Esophagus squamous epithelium (tissue), 5 donors: Measurements from ENCODE around the gene VWA8. TPM values are rescaled to one million over a fixed set of nuclear protein-coding genes. Genes with fewer than 3 reads are reported as not detected.
"Not testable (repeated sequence)": the region's sequence is repeated elsewhere in the genome, so short reads cannot be mapped to it uniquely, and the experiment has no call there.

Source experiments
- DNase-seq: peaks from one replicate; lab custom pipeline; 2025; lab: John Stamatoyannopoulos, UW
- H3K27ac ChIP-seq, 4 donors: fragments of 200-600 bp; sonication (generic); one replicate each; pipeline ENCODE4 v1.5.1; 2016 to 2019; ENCODE audit warnings: mild to moderate bottlenecking in 1 of 4
- H3K27me3 ChIP-seq, 4 donors: fragments of 200-600 bp; sonication (generic); 1 replicate in 3 of 4; 2 replicates in 1 of 4; pipeline versions ENCODE4 v1.5.1 to v1.6.0; 2017 to 2021; ENCODE audit warnings: antibody characterized with exemption in 1 of 4
- H3K36me3 ChIP-seq, 3 donors: fragments of 200-600 bp; sonication (generic); one replicate each; pipeline ENCODE4 v1.5.1; 2016 to 2019
- H3K4me1 ChIP-seq, 3 donors: fragments of 200-600 bp; sonication (generic); one replicate each; pipeline ENCODE4 v1.5.1; 2017 to 2019
- H3K4me3 ChIP-seq, 4 donors: fragments of 200-600 bp; sonication (generic); 1 replicate in 3 of 4; 2 replicates in 1 of 4; pipeline ENCODE4 v1.5.1; 2016 to 2019; ENCODE audit warnings: mild to moderate bottlenecking in 2 of 4, moderate library complexity in 1 of 4
- H3K9me3 ChIP-seq, 3 donors: fragments of 200-600 bp; sonication (generic); one replicate each; pipeline ENCODE4 v1.5.1; 2016 to 2019
- POLR2A ChIP-seq, 4 donors: fragments of 450-650 bp; IDR thresholded peaks; one replicate each; pipeline ENCODE4 v1.6.1; 2017; ENCODE audit warnings: antibody characterized with exemption in 4 of 4, mild to moderate bottlenecking in 4 of 4, moderate library complexity in 3 of 4
- WGBS, 2 donors: methylation state at CpG; one replicate each; pipeline ENCODE4 v1.1.5; 2018; 5-methylcytosine and 5-hydroxymethylcytosine counted together
- intact Hi-C: fragments of 100-400 bp; cut with DNase I; formaldehyde crosslinking; loops from one replicate; pipeline ENCODE4 v1.15.0; 2022
- total RNA-seq, 4 donors: library from RNA; depleted of rRNA; stranded (reverse); fragments of >200 nt; gene quantifications; one replicate each; pipeline ENCODE4 v1.1.0, GENCODE V29; 2016
- TF ChIP-seq, protein P1 (sequence below), 6 experiments: fragments of 450-650 bp in 4 of 6; fragments of 200-600 bp in 2 of 6; sonication (generic) in 2 of 6; IDR thresholded peaks; one replicate each; pipeline ENCODE4 v1.5.1; 2016 to 2019; ENCODE audit warnings: antibody characterized with exemption in 6 of 6, mild to moderate bottlenecking in 4 of 6, moderate library complexity in 4 of 6
- donor health status: DM: yes; HTN: yes; CAD: no.

The VWA8 gene
- total RNA-seq, 4 donors from 2014 or later, result 10.5 to 23.7 (median 17.3) TPM

DNA sequence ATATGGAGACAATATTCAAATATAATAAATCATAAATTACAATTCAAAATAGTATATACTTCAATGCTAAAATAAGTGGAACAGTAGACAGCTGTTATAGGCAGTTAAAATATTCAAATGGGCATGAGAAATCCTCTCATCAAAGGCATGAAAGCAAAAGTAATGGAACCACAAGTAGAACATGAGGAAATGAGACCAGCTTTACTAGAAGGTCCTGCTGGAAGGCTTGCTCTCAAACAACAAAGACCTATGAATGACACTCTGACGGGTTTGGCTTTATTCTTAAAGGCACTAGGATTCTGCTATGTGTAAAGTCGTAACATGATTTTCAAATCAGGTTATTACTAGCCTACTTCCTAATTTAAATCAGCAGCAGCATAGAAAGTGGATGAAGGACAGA is 148.1 kb downstream of the VWA8 start:
- peaks cover 0 to 8% (median 0%) of the 10 kb centered on the region in 3 donors for H3K4me1 ChIP-seq
- TF ChIP-seq, protein P1, sequence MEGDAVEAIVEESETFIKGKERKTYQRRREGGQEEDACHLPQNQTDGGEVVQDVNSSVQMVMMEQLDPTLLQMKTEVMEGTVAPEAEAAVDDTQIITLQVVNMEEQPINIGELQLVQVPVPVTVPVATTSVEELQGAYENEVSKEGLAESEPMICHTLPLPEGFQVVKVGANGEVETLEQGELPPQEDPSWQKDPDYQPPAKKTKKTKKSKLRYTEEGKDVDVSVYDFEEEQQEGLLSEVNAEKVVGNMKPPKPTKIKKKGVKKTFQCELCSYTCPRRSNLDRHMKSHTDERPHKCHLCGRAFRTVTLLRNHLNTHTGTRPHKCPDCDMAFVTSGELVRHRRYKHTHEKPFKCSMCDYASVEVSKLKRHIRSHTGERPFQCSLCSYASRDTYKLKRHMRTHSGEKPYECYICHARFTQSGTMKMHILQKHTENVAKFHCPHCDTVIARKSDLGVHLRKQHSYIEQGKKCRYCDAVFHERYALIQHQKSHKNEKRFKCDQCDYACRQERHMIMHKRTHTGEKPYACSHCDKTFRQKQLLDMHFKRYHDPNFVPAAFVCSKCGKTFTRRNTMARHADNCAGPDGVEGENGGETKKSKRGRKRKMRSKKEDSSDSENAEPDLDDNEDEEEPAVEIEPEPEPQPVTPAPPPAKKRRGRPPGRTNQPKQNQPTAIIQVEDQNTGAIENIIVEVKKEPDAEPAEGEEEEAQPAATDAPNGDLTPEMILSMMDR (IDR thresholded peaks at IDR 0.05), result no peak
- TF ChIP-seq POLR2A (IDR thresholded peaks at IDR 0.05), result no peak
- no peak for DNase-seq

DNA sequence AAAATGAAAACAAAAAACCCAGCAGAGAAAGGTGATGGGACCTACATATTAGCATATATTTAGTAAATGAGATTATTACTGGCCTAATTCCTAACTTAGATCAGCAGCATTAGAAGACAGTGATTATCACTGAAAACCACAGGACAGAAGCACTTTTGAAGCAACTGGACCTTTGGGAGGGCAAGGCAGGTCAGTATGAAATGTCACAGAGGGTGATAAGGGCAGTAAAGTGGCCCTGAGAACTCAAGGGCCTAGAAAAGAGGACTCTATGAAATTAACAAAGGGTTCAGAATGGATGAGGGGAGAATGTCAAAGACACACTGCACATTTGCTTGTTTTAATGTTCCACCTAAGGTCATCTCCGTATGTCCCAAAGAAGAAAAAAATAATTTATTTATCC is 148.7 kb downstream of the VWA8 start:
- no peak for TF ChIP-seq POLR2A (IDR thresholded peaks at IDR 0.05)
- TF ChIP-seq, protein P1 (IDR thresholded peaks at IDR 0.05), result no peak
- DNase-seq, result no peak
- Histone ChIP-seq H3K4me3 (no peak overlapping the region), H3K9me3 (no peaks in the 10 kb centered on the region), H3K4me1 (peaks cover 0 to 8% (median 0%) of the 10 kb centered on the region in 3 donors), H3K27ac (no peak overlapping the region), H3K36me3 (peaks cover 0 to 67% (median 0%) of the 10 kb centered on the region in 3 donors), H3K27me3 (no peaks in the 10 kb centered on the region)
- WGBS, 2 donors, result 100% methylated on average over 1 of the region's 1 CpG
- intact Hi-C loops, result no loop called here

More for the DNA sequence above, 148.1 kb downstream of the VWA8 start:
- Histone ChIP-seq H3K4me3 (no peak overlapping the region), H3K9me3 (no peaks in the 10 kb centered on the region), H3K27ac (no peak overlapping the region), H3K27me3 (no peaks in the 10 kb centered on the region), H3K36me3 (peaks cover 0 to 64% (median 0%) of the 10 kb centered on the region in 3 donors)
- WGBS, 2 donors, result 76 to 97% methylated on average over 2 of the region's 2 CpGs
- intact Hi-C loops, result no loop called here

DNA sequence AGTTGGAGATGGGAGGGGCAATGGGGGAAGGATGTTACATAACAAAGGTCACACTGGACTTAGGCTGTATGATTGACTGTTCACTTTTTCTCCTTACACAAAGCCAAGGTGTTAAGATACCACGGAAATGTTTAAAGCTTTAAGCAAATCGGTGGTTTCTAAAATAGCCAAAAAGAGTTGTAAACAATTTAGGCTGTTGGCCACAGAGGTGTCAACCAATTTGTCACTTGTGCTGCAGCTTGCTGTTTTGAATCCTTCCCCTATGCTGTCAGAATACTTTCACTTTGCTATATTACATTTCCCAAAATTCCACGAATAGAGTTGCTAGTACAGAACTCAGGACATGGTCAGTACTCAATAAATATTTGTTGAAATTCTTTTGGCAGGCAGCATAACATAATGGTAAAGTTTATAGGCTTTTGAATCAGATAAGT is 149.3 kb downstream of the VWA8 start:
- DNase-seq, result no peak
- 29 to 41% methylated on average over 3 of the region's 3 CpGs for WGBS, 2 donors
- H3K9me3 ChIP-seq, result no peaks in the 10 kb centered on the region
- peaks cover 0 to 73% (median 0%) of the 10 kb centered on the region in 3 donors for H3K36me3 ChIP-seq
- peaks cover 0 to 8% (median 0%) of the 10 kb centered on the region in 3 donors for H3K4me1 ChIP-seq
- no peak overlapping the region for H3K27ac ChIP-seq
- TF ChIP-seq, protein P1 (IDR thresholded peaks at IDR 0.05), result no peak
- TF ChIP-seq POLR2A (IDR thresholded peaks at IDR 0.05), result no peak
- intact Hi-C loops, result no loop called here
- H3K27me3 ChIP-seq, result no peaks in the 10 kb centered on the region
- H3K4me3 ChIP-seq, result no peak overlapping the region

DNA sequence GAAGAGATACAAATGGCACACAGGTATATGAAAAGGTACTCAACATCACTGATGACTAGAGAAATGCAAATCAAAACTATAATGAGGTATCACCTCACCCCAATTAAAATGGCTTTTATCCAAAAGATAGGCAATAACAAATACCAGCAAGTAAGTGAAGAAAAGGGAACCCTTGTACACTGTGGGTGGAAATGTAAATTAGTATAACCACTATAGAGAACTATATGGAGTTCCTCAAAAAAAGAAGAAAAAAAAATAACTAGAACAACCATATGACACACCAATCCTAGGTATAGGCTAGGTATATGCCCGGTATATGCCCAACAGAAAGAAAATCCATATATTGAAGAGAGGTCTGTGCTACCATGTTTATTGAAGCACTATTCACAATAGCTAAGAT is 150.9 kb downstream of the VWA8 start:
- Histone ChIP-seq H3K27me3 (no peaks in the 10 kb centered on the region), H3K36me3 (peaks cover 0 to 73% (median 0%) of the 10 kb centered on the region in 3 donors), H3K27ac (no peak overlapping the region), H3K9me3 (peaks cover 0 to 4% (median 0%) of the 10 kb centered on the region in 3 donors), H3K4me1 (peaks cover 0 to 8% (median 0%) of the 10 kb centered on the region in 3 donors), H3K4me3 (no peak overlapping the region)
- no peak for DNase-seq
- no peak for TF ChIP-seq POLR2A (IDR thresholded peaks at IDR 0.05)
- TF ChIP-seq, protein P1 (IDR thresholded peaks at IDR 0.05), result no peak
- WGBS, 2 donors, result 85 to 100% methylated on average over 1 of the region's 1 CpG
- intact Hi-C loops, result no loop called here

GRCh38 chr13:41803445-41803735 is 157.5 kb downstream of the VWA8 start:
- H3K4me3 ChIP-seq, H3K27me3 ChIP-seq, intact Hi-C loops, H3K27ac ChIP-seq, H3K4me1 ChIP-seq, DNase-seq, H3K9me3 ChIP-seq: not testable (repeated sequence)
- WGBS, 2 donors, result 80 to 89% methylated on average over 3 of the region's 3 CpGs
- peaks cover 0 to 74% (median 0%) of the 10 kb centered on the region in 3 donors for H3K36me3 ChIP-seq
